PFSK-1 (cell line): ENCODE measurements around the gene DSEL.

ENCODE experiments used
- FOXP2 ChIP-seq: optimal IDR thresholded peaks from 2 replicates; pipeline ENCODE3; 2011; ENCODE audit warnings: borderline replicate concordance, control low read depth, inconsistent platforms; ENCODE audit not compliant: insufficient read depth; ENCODE audit errors: extremely low read length, extremely low read depth
- POLR2AphosphoS5 ChIP-seq: IDR thresholded peaks from 2 replicates; pipeline ENCODE4 v1.6.1; 2012; ENCODE audit warnings: low read depth, mild to moderate bottlenecking, control low read depth, low read length, moderate library complexity
- REST ChIP-seq, 2 experiments: IDR thresholded peaks; 2 replicates each; pipeline versions ENCODE4 v1.6.1 to v1.8.0; 2011 to 2012; ENCODE audit warnings: low read depth in 2 of 2, low read length in 2 of 2, control low read depth in 1 of 2, inconsistent platforms in 1 of 2, mild to moderate bottlenecking in 1 of 2, moderate library complexity in 1 of 2; ENCODE audit not compliant: insufficient read depth in 1 of 2
- SIN3A ChIP-seq: IDR thresholded peaks from 2 replicates; pipeline ENCODE4 v1.6.1; 2012; ENCODE audit warnings: mild to moderate bottlenecking, low read length, moderate library complexity, borderline replicate concordance; ENCODE audit not compliant: insufficient read depth
- TAF1 ChIP-seq: IDR thresholded peaks from 2 replicates; pipeline ENCODE4 v1.6.1; 2012; ENCODE audit warnings: low read length, control low read depth, borderline replicate concordance; ENCODE audit not compliant: insufficient read depth

Gene DSEL

GRCh38 chr18:67504739-67505138 lies 11.8 kb downstream of the DSEL start:
- TF ChIP-seq TAF1 (no peak), POLR2AphosphoS5 (no peak), REST (IDR thresholded peaks at IDR 0.05; ENCODE audit: insufficient read depth in 1 of 2, low read depth in 2 of 2, low read length in 2 of 2) (no peak), SIN3A (no peak), FOXP2 (no peak)

DNA sequence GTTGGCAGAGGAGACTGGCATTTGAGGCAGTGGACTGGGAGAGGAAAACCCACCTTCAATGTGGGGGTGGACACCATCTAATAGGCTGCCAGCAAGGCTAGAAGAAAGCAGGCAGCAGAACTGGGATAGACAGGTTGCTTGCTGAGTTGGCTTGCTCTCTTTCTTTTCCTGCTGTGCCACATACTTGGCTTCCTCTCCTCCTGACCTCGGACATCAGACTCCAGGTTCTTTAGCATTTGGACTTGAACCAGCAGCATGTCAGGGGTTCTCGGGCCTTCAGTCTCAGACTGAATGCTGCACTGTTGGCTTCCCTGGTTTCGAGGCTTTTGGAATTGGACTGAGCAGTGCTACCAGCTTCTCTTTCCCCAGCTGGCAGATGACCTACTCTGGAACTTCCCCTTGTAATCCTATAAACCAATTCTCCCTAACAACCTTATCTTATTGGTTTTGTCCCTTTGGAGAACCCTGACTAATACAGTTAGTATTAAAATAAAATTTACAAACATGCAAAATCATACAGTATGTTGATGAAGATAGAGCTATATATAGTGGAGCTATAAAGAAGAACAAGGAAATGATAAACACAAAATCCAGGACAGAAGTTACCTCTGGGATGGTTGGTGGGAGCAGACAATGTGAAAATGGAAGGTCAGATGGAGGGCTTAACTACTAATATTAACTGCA lies 15.9 kb downstream of the DSEL start:
- TF ChIP-seq POLR2AphosphoS5 (no peak), FOXP2 (no peak), REST (IDR thresholded peaks at IDR 0.05; ENCODE audit: insufficient read depth in 1 of 2, low read depth in 2 of 2, low read length in 2 of 2) (no peak), TAF1 (no peak), SIN3A (no peak)

DNA sequence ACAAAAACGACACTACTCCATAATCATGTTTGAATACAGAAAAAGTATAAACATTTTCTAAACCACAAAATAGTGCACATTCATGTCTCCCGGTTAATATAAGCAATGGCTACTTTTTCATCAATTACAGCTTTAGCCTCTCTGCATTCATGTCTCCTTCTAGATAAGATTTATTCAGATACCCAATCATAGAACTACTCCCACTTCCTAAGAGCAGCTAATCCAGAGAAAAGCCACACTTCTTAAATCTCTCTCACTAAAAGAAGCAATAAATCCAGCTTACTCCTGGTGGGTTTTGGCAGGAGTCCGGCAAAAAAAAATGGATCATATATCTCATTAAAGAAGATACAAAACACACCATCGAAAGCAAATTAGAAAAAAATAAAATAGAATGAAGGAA lies 20.1 kb downstream of the DSEL start:
- no peak for TF ChIP-seq REST (IDR thresholded peaks at IDR 0.05; ENCODE audit: insufficient read depth in 1 of 2, low read depth in 2 of 2, low read length in 2 of 2)

DNA sequence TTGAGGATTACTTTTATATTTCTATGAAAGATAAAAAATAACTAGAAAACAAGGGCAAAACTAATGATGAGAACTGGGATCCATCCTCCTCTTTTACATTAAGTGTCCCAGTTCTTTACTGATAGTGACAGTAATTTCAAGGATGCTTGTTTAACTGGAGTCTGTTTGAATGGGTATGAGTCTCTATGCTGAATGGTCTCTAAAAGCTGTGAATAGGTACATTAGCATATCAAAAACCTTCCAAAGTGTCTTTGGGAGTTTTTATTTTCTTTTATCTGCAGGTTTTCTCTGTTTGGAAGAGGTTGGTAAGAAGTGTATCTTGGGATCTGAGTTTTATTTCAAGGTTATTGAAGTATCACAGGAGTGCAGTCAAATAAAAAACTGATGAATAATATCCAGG lies 30.0 kb downstream of the DSEL start:
- no peak for TF ChIP-seq SIN3A

- TF ChIP-seq SIN3A (no peak), FOXP2 (no peak), TAF1 (no peak), POLR2AphosphoS5 (no peak), REST (IDR thresholded peaks at IDR 0.05; ENCODE audit: insufficient read depth in 1 of 2, low read depth in 2 of 2, low read length in 2 of 2) (no peak)
These were observed 30.9 kb downstream of the DSEL start for GRCh38 chr18:67485655-67486054.
